Esophagus muscularis mucosa (tissue), 4 donors: ENCODE data around the gene ADAMTS20. TPM values are rescaled to one million over a fixed set of nuclear protein-coding genes. Genes with fewer than 3 reads are reported as not detected.
"Not testable (repeated sequence)": the region's sequence is repeated elsewhere in the genome, so short reads cannot be mapped to it uniquely, and the experiment has no call there.

Experiments
- DNase-seq: peaks from one replicate; pipeline ENCODE4 v3.0.0-alpha.2; 2017; ENCODE audit errors: extremely low spot score
- H3K27ac ChIP-seq, 4 donors: fragments of 200-600 bp; sonication (generic); replicated peaks in 1 of 4; 1 replicate in 3 of 4; 2 replicates in 1 of 4; pipeline ENCODE4 v1.5.1; 2016 to 2019; ENCODE audit warnings: mild to moderate bottlenecking in 1 of 4
- H3K27me3 ChIP-seq, 4 donors: fragments of 200-600 bp; sonication (generic); one replicate each; pipeline versions ENCODE4 v1.5.1 to v1.6.0; 2016 to 2019
- H3K36me3 ChIP-seq, 4 donors: fragments of 200-600 bp; sonication (generic); one replicate each; pipeline ENCODE4 v1.5.1; 2016 to 2019
- H3K4me1 ChIP-seq, 4 donors: fragments of 200-600 bp; sonication (generic); one replicate each; pipeline ENCODE4 v1.5.1; 2016 to 2019
- H3K4me3 ChIP-seq, 4 donors: fragments of 200-600 bp; sonication (generic); 1 replicate in 2 of 4; 2 replicates in 2 of 4; pipeline ENCODE4 v1.5.1; 2016 to 2019; ENCODE audit warnings: mild to moderate bottlenecking in 4 of 4, moderate library complexity in 1 of 4
- H3K9me3 ChIP-seq, 4 donors: fragments of 200-600 bp; sonication (generic); 1 replicate in 3 of 4; 2 replicates in 1 of 4; pipeline ENCODE4 v1.5.1; 2016 to 2019
- CTCF ChIP-seq, 3 experiments: fragments of 200-600 bp in 2 of 3; fragments of 450-650 bp in 1 of 3; sonication (generic) in 2 of 3; IDR thresholded peaks; one replicate each; pipeline ENCODE4 v1.5.1; 2017 to 2019; ENCODE audit warnings: antibody characterized with exemption in 3 of 3, mild to moderate bottlenecking in 2 of 3, moderate library complexity in 1 of 3
- EP300 ChIP-seq: sonication (generic); formaldehyde crosslinking; IDR thresholded peaks from one replicate; pipeline ENCODE4 v1.6.1; 2017; ENCODE audit warnings: antibody characterized with exemption
- POLR2A ChIP-seq: fragments of 450-650 bp; IDR thresholded peaks from one replicate; pipeline ENCODE4 v1.6.1; 2017; ENCODE audit warnings: antibody characterized with exemption, moderate library complexity, mild to moderate bottlenecking, low read depth
- POLR2AphosphoS5 ChIP-seq, 2 donors: sonication (generic); formaldehyde crosslinking; IDR thresholded peaks; one replicate each; pipeline ENCODE4 v1.6.1; 2017; ENCODE audit warnings: antibody characterized with exemption in 2 of 2
- WGBS: methylation state at CpG from one replicate; pipeline ENCODE4 v1.1.5; 2018; 5-methylcytosine and 5-hydroxymethylcytosine counted together
- intact Hi-C: fragments of 100-400 bp; cut with DNase I; formaldehyde crosslinking; loops from one replicate; pipeline ENCODE4 v1.15.1; 2023
- total RNA-seq, 4 donors: library from RNA; depleted of rRNA; stranded (reverse); fragments of >200 nt; gene quantifications; one replicate each; pipeline versions ENCODE4 v1.1.0 to v1.2.1, GENCODE V29; 2016

ADAMTS20 gene
- total RNA-seq, 4 donors from 2014 or later = not detected

- peaks cover 0 to 10% (median 7%) of the 10 kb centered on the region in 4 donors for H3K9me3 ChIP-seq
- WGBS = 28% methylated on average over 19 of the region's 31 CpGs
- no peak overlapping the region for H3K4me3 ChIP-seq
- DNase-seq = no peak
- H3K36me3 ChIP-seq = no peaks in the 10 kb centered on the region
- intact Hi-C loops = no loop called here
- peaks cover 0 to 17% (median 12%) of the 10 kb centered on the region in 4 donors for H3K4me1 ChIP-seq
- TF ChIP-seq EP300 (no peak), POLR2A (no peak), POLR2AphosphoS5 (IDR thresholded peaks at IDR 0.05) (no peak), CTCF (IDR thresholded peaks at IDR 0.05) (no peak)
- H3K27me3 ChIP-seq = peaks cover 0 to 31% (median 4%) of the 10 kb centered on the region in 4 donors
- H3K27ac ChIP-seq = no peak overlapping the region
Measured at GRCh38 chr12:43550831-43551271, 1.2 kb downstream of the ADAMTS20 start.

- H3K4me1 ChIP-seq = no peaks in the 10 kb centered on the region
- no peak for DNase-seq
- no peak for TF ChIP-seq CTCF (IDR thresholded peaks at IDR 0.05)
- TF ChIP-seq EP300 = no peak
- TF ChIP-seq POLR2A = no peak
- no peak for TF ChIP-seq POLR2AphosphoS5 (IDR thresholded peaks at IDR 0.05)
- H3K4me3 ChIP-seq = no peak overlapping the region
- no peaks in the 10 kb centered on the region for H3K36me3 ChIP-seq
- intact Hi-C loops = no loop called here
- 94% methylated on average over 3 of the region's 3 CpGs for WGBS
- no peaks in the 10 kb centered on the region for H3K9me3 ChIP-seq
- no peaks in the 10 kb centered on the region for H3K27me3 ChIP-seq
- no peak overlapping the region for H3K27ac ChIP-seq
Measured at GRCh38 chr12:43544703-43545102, 7.3 kb downstream of the ADAMTS20 start.

- Histone ChIP-seq H3K9me3 (no peaks in the 10 kb centered on the region), H3K27ac (no peak overlapping the region), H3K4me3 (no peak overlapping the region), H3K36me3 (no peaks in the 10 kb centered on the region), H3K4me1 (no peaks in the 10 kb centered on the region), H3K27me3 (no peaks in the 10 kb centered on the region)
- intact Hi-C loops = no loop called here
- no peak for DNase-seq
- TF ChIP-seq CTCF (IDR thresholded peaks at IDR 0.05) = no peak
- TF ChIP-seq EP300 = no peak
- TF ChIP-seq POLR2AphosphoS5 (IDR thresholded peaks at IDR 0.05) = no peak
- TF ChIP-seq POLR2A = no peak
Measured at GRCh38 chr12:43540470-43540869, 11.5 kb downstream of the ADAMTS20 start.

GRCh38 chr12:43537675-43538074 lies 14.3 kb downstream of the ADAMTS20 start:
- H3K27me3 ChIP-seq, H3K4me1 ChIP-seq, H3K9me3 ChIP-seq, H3K4me3 ChIP-seq, H3K27ac ChIP-seq, DNase-seq, intact Hi-C loops, H3K36me3 ChIP-seq: not testable (repeated sequence)

- intact Hi-C loops = no loop called here
- no peaks in the 10 kb centered on the region for H3K4me1 ChIP-seq
- WGBS = 51% methylated on average over 3 of the region's 3 CpGs
- TF ChIP-seq POLR2AphosphoS5 (IDR thresholded peaks at IDR 0.05) (no peak), CTCF (IDR thresholded peaks at IDR 0.05) (no peak), POLR2A (no peak), EP300 (no peak)
- DNase-seq = no peak
- no peak overlapping the region for H3K4me3 ChIP-seq
- H3K27me3 ChIP-seq = no peaks in the 10 kb centered on the region
- no peaks in the 10 kb centered on the region for H3K36me3 ChIP-seq
- H3K27ac ChIP-seq = no peak overlapping the region
- H3K9me3 ChIP-seq = no peaks in the 10 kb centered on the region
Measured at GRCh38 chr12:43516045-43516444, 36.0 kb downstream of the ADAMTS20 start.
